DMS153 treated with DMSO at 0.1 percent for 48 hours (cell line): ENCODE results near the gene LIN28A.

ENCODE experiments used
- DNase-seq: peaks from one replicate; lab custom pipeline; 2025; ENCODE audit not compliant: unreplicated experiment; lab: John Stamatoyannopoulos, UW

LIN28A gene

GRCh38 chr1:26387447-26387846 is 23.2 kb upstream of the LIN28A start:
- no peak for DNase-seq

- no peak for DNase-seq
These were observed 21.7 kb upstream of the LIN28A start for GRCh38 chr1:26388791-26389445.

GRCh38 chr1:26389604-26390247 is 20.9 kb upstream of the LIN28A start:
- DNase-seq: no peak

- DNase-seq: no peak
These were observed 19.2 kb upstream of the LIN28A start for GRCh38 chr1:26391450-26391849.

DNA sequence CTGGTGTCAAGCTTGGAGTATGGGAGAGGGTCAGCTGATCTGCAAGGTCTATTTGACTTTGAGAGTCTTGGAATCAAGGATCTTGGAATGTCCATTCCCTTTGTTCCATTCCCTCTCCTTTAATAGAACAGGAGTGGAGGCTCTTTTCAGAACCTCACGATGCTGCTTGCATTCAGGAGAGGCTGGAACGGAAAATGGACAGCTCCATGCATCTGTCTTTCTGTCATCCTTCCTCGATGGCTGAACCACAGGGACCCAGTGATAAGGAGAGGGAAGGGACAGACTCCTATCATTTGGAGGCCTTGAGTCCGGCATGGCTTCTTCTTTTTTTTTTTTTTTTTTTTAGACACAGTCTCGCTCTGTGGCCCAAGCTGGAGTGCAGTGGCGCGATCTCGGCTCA is 14.9 kb upstream of the LIN28A start:
- DNase-seq: no peak

- DNase-seq: no peak
These were observed 11.6 kb upstream of the LIN28A start for GRCh38 chr1:26399034-26399433.

DNA sequence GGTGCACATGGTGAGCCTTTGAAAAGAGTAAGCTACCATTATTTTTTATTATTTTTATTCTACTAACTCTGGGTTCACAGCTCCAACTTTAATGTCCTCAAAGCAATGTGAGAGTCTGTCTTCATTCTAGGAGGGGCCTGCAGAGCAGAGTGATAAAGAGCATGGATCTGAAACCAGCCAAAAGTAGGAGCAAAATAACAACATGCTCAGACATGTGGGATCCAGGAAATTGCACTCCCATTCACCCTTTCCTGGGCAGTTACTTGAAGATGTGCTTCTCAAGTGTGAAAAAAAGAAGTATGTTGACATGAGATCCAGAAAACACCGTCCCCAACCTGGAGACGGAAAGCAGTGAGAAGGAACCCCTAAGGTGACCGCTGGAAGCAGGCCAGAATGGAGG is 8.7 kb upstream of the LIN28A start:
- DNase-seq: no peak

DNA sequence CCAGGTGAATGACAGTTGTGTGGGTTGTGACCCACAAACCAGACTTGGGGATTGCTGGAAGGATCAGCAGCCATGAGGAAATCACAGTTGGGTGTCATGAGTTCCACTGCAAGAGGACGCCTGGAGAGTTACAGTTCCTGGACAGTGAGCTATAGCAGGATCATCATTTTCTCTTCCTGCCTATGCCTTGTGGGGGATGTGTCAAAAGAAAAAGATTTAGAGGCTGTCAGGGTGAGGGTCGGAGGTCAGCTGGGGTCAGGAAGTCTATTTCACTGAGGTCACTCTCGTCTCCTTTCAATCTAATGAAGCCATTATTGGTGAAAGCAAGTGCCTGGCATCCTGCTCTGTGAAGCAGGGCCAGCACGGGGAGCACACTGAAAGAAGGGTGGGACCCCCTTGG is 7.0 kb upstream of the LIN28A start:
- DNase-seq: no peak

DNA sequence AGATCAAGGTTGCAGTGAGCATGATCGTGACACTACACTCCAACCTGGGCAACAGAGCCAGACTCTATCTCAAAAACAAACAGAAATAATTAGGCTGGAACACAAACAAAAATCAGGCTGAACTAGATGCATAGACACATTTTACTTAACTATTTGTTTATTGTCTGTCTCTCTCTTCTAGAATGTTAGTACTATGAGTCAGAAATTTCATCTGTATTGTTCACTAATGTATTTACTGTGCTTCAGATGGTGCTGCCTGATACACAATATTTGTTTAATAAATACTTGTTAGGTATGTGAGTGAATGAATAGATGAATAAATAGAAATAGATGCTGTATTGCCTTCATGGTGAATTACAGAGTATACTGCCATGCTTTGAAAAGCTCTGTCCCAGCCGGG is 6.0 kb upstream of the LIN28A start:
- no peak for DNase-seq

GRCh38 chr1:26405281-26405915 is 5.2 kb upstream of the LIN28A start:
- DNase-seq: no peak

DNA sequence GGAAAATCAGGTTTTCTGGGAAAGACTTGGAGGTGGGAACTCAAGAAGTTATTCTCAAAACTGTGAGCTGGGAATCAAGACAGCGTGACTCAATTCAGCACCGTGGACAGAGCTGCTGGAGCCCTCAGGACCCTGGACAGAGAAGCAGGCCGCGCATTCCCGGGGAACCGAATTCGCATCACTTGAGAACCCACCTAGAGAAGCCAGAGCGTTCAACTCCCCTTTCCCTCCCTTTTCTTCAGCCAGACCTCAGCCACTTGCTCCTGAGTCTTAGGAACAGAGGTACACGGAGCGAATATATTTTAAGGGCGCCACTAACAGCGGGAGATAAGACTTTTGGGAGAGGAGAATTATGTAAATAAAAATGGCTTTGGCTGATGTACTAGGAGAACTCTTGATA is 2.0 kb upstream of the LIN28A start:
- DNase-seq: no peak

DNA sequence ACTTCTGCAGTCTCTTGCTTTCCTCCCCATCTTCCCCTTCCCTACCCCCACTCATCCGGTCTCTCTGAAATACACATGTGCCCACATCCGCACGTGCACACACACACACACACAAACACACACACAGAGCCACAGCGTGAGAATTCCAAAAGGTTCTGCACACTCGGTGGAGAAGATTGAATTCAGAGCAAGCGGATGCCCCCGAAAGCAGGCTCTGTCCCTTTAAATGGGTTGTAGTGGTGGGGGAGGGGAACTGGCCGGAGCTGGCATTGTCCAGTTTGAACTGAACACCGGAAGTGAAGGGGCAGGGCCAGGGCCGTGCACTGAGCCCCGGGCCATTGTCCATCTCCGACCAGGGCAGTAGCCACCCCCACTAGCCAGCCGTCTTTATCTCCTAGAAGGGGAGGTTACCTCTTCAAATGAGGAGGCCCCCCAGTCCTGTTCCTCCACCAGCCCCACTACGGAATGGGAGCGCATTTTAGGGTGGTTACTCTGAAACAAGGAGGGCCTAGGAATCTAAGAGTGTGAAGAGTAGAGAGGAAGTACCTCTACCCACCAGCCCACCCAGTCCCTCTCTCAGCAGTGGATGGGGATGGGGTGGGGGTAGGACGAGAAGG is 1.3 kb upstream of the LIN28A start:
- DNase-seq: no peak

DNA sequence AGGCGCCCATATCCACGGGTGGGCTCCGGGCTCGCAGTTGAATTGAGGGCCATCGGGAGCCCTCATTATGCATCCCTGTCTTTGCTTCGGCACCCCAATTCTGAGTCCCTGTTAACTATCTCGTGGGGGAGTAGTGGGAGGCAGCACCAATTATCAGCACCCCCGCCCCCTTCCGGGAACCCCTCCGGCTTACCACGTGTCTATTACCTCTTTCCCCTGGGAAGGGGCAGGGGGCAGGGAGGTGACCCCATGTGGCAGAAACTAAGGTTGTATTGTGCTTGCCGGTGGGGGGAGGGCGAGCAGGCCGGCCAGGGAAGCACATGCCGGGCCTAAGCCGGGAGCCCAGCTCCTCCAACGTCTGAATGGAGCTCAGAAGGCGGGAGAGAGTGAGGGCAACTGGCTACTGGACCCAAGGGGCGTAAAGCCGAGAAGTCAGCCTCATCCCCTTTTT is 1.0 kb downstream of the LIN28A start:
- DNase-seq: no peak

- DNase-seq: no peak
These were observed 1.7 kb downstream of the LIN28A start for GRCh38 chr1:26412180-26412840.

DNA sequence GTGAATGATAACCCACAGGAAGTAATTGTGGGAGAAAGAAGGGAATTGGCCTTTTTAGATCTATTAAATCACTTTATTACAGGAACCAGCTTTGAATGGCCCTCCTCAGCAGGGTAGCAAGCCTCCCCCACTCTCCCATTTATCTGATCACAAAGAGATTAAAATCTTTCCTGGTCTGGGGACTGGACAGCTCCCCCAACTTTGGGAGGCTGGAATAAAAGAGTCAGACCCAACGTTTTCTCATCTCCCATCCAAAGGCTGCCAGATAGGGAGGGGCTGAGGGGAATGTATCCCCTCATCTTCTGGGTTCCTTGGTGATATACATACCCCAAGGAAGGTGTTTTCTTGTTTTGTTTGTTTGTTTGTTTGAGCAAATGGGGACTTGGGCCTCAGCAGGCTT is 2.4 kb downstream of the LIN28A start:
- no peak for DNase-seq

- peak; percentile 79 for DNase-seq
These were observed 6.6 kb downstream of the LIN28A start for GRCh38 chr1:26417111-26417759.

DNA sequence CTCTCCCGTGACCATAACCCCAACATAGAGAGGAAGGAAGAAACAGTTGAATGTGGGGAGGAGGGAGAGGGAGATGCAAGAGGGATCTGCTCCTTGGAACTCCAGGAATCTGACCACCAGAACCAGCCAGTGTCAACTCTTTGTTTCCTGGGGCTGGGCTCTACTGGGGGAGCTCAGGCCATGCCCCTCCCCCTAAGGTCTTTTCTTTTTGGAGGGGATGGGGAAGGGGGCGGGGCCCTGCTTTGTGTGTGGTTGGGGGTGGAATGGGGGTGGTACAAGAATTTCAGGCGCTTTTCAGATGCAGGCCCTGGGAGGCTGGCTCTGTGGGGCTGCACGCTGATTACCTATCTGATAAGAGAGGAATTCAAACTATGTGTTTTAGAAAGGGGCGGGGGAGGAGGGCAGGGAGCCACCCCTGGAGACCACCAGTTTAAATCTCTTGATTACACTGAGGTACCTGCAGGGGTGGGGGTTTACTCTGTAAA is 8.3 kb downstream of the LIN28A start:
- no peak for DNase-seq

DNA sequence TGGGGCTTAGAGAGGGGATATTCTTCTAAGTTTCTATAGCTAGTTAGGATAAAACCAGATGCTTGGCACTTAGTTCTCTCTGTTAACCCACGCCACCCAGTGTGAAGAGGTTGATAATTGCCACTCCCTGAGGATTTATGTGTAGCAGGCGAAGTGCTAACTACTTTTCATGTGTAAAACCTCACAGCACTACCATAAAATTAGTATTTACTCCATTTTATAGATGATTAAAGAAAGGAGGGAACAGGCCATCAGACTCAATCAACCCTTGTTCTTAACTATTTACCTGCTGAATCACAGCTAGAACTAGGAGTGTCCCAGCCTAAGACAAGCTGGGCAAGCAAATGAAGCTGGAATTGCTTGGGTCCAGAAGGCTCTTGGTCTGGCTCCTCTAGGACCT is 8.9 kb downstream of the LIN28A start:
- no peak for DNase-seq

- no peak for DNase-seq
These were observed 19.1 kb downstream of the LIN28A start for GRCh38 chr1:26429721-26430120.

DNA sequence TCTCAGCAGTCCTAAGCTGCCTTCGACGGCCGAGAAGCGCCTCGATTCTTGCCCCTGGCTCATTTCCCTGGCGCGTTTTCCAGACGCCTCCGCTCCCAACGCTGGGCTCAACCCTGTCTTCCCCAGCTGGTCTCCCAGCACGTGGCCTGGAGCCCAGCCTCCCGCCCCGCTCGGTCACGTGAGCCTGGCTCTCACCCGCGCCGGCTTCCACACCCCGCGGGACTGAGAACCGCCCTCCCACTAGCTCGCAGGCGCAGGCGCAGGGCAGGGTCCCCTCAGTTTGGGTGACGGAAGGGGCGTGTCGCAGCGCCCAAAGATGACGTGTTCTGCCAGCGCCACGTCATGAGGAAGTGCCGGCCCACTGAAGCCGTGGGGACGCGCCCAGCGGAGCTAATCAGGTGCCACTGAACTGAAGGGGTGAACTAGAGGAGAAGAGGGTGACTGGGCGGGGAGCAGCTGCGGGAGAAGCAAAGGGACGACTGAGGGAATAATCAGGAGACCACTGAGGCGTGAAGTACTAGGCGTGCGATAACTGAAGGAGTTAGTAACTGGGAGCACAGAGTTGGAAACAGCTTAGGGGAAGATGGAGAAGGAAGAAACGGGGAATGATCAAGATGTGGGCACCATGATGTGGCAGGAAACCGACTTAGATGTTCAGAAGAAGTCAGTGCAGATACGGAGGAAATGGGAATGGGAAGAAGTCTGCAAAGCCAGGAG is 21.5 kb downstream of the LIN28A start, which contains the start of gene DHDDS:
Gene DHDDS, plus strand, starts transcription at position 343 of the 717 bp plus-strand sequence. CDS start 625 bp downstream, outside the sequence.
- peak; percentile 99 for DNase-seq
